BJ (cell line): ENCODE data around the gene CISD2. TPM values are rescaled to one million over a fixed set of nuclear protein-coding genes. Genes with fewer than 3 reads are reported as not detected.

ENCODE experiments used
- CTCF ChIA-PET: fragments of 350-600 bp; formaldehyde crosslinking; extraction: SDS; loops from one replicate; lab custom pipeline; 2021; ENCODE audit warnings: antibody characterized with exemption, inconsistent platforms; lab: Yijun Ruan, JAX
- POLR2A ChIA-PET: fragments of 300-600 bp; sonication (Branson Sonifier 250); formaldehyde crosslinking; extraction: SDS; loops from one replicate; lab custom pipeline; 2021; ENCODE audit warnings: antibody characterized with exemption; lab: Charles Lee
- DNase-seq: peaks from one replicate; pipeline ENCODE4 v3.0.0-alpha.2; 2011; ENCODE audit warnings: low read depth
- H3K27me3 ChIP-seq: 2 replicates; pipeline ENCODE4 v1.6.0; 2011; ENCODE audit warnings: low read length; ENCODE audit not compliant: control insufficient read depth, insufficient read depth
- H3K36me3 ChIP-seq: 2 replicates; pipeline ENCODE4 v1.5.1; 2011; ENCODE audit warnings: low read length; ENCODE audit not compliant: control insufficient read depth, insufficient read depth
- H3K4me3 ChIP-seq: 2 replicates; pipeline ENCODE4 v1.5.1; 2011; ENCODE audit warnings: low read depth, mild to moderate bottlenecking, control low read depth, low read length
- CTCF ChIP-seq: IDR thresholded peaks from 2 replicates; pipeline ENCODE4 v1.5.1; 2011; ENCODE audit warnings: low read depth, mild to moderate bottlenecking, control low read depth, inconsistent platforms, low read length, moderate library complexity; ENCODE audit not compliant: insufficient read depth
- polyA plus RNA-seq: library from polyadenylated mRNA; depleted of rRNA; stranded (reverse); fragments of >200 nt; gene quantifications from 2 replicates; pipeline ENCODE4 v1.2.3, GENCODE V29; 2011

CISD2 gene
- polyA plus RNA-seq, 1 experiment, result 23.0 TPM

- ChIA-PET POLR2A (interaction anchor here (0.7 to 1.8 kb wide), 5 partner anchors 9 to 105 kb away, joined by 3 to 10 read pairs (median 4); partner anchors contain the start of gene CISD2), CTCF (interaction anchor here (0.6 to 2.7 kb wide), 4 partner anchors 10 to 207 kb away, joined by 3 to 9 read pairs (median 8); partner anchors contain the start of gene CISD2)
- no peaks in the 10 kb centered on the region for H3K36me3 ChIP-seq
- H3K4me3 ChIP-seq, result peak overlapping the region; percentile 70
- DNase-seq, result peak; percentile 100
- TF ChIP-seq CTCF, result no peak
- H3K27me3 ChIP-seq, result no peaks in the 10 kb centered on the region
These were observed 40.9 kb upstream of the CISD2 start for GRCh38 chr4:102827674-102828496.

GRCh38 chr4:102828497-102828808, 40.3 kb upstream of the CISD2 start:
- Histone ChIP-seq H3K4me3 (peak overlapping the region; percentile 70), H3K27me3 (no peaks in the 10 kb centered on the region), H3K36me3 (no peaks in the 10 kb centered on the region)
- CTCF ChIA-PET, result interaction anchor here (0.6 to 2.7 kb wide), 4 partner anchors 9 to 208 kb away, joined by 3 to 9 read pairs (median 8); partner anchors contain the start of gene CISD2
- TF ChIP-seq CTCF, result no peak
- POLR2A ChIA-PET, result interaction anchor here (0.7 to 1.8 kb wide), 3 partner anchors 8 to 41 kb away, joined by 4 to 10 read pairs (median 8); partner anchors contain the start of gene CISD2
- DNase-seq, result no peak

- no peaks in the 10 kb centered on the region for H3K36me3 ChIP-seq
- no peak overlapping the region for H3K4me3 ChIP-seq
- no peak for TF ChIP-seq CTCF
- CTCF ChIA-PET, result no interaction called here
- no peaks in the 10 kb centered on the region for H3K27me3 ChIP-seq
- POLR2A ChIA-PET, result no interaction called here
- DNase-seq, result no peak
These were observed 39.0 kb upstream of the CISD2 start for GRCh38 chr4:102829803-102830202.

GRCh38 chr4:102832105-102832504, 36.7 kb upstream of the CISD2 start:
- Histone ChIP-seq H3K4me3 (no peak overlapping the region), H3K27me3 (no peaks in the 10 kb centered on the region), H3K36me3 (no peaks in the 10 kb centered on the region)
- ChIA-PET CTCF (no interaction called here), POLR2A (no interaction called here)
- TF ChIP-seq CTCF, result no peak
- no peak for DNase-seq

GRCh38 chr4:102832667-102833066, 36.1 kb upstream of the CISD2 start:
- no peaks in the 10 kb centered on the region for H3K27me3 ChIP-seq
- CTCF ChIA-PET, result no interaction called here

More at GRCh38 chr4:102832667-102833066, 36.1 kb upstream of the CISD2 start:
- no peak for TF ChIP-seq CTCF
- no peak overlapping the region for H3K4me3 ChIP-seq
- H3K36me3 ChIP-seq, result no peaks in the 10 kb centered on the region
- DNase-seq, result no peak
- POLR2A ChIA-PET, result no interaction called here
